Measurements from ENCODE around the gene ZFAND2A.
"Not testable (repeated sequence)": the region's sequence is repeated elsewhere in the genome, so short reads cannot be mapped to it uniquely, and the experiment has no call there.

ZFAND2A gene

GRCh38 chr7:1205742-1206141, 45.7 kb upstream of the ZFAND2A start:
- peak; percentile 65 for TF ChIP-seq KLF1 (tag by site-specific recombination; IDR thresholded peaks at IDR 0.05)
- TF ChIP-seq ZFHX2 (tag by site-specific recombination; conservative IDR thresholded peaks at IDR 0.05), result peak; percentile 55
- TF ChIP-seq EGR2 (tag by site-specific recombination; IDR thresholded peaks at IDR 0.05; ENCODE audit: low read depth), result peak; percentile 70
- not testable (repeated sequence) for H3K9me3 ChIP-seq (ENCODE audit: control insufficient read depth, insufficient read depth, low read depth, low read length); H3K4me3 ChIP-seq (ENCODE audit: low read depth, low read length); H3K4me1 ChIP-seq (ENCODE audit: control insufficient read depth, insufficient read depth, low read length); H3K36me3 ChIP-seq (ENCODE audit: control insufficient read depth in 2 of 2, insufficient read depth in 1 of 2, low read length in 2 of 2); H3K27ac ChIP-seq (ENCODE audit: extremely low read depth, low read depth, low read length)
- ChIA-PET CTCF (interaction anchor here (0.6 to 1.3 kb wide), 8 partner anchors 12 to 207 kb away, joined by 3 to 8 read pairs (median 3); no protein-coding TSS in a partner anchor), POLR2A (interaction anchor here (1.1 kb wide), 1 partner anchor 143 kb away, joined by 5 read pairs; no protein-coding TSS in a partner anchor)

GRCh38 chr7:1204460-1205140, 44.6 kb upstream of the ZFAND2A start:
- ChIA-PET POLR2A (interaction anchor here (0.6 kb wide), 1 partner anchor 172 kb away, joined by 3 read pairs; no protein-coding TSS in a partner anchor), CTCF (interaction anchor here (0.6 to 1.3 kb wide), 3 partner anchors 14 to 210 kb away, joined by 5 to 8 read pairs (median 5); no protein-coding TSS in a partner anchor)
- H3K27ac ChIP-seq (ENCODE audit: extremely low read depth, low read depth, low read length), result no peak overlapping the region
- TF ChIP-seq ZSCAN4 (tag by site-specific recombination; IDR thresholded peaks at IDR 0.05) (peak; percentile 33; the same call in 1 of the 2 replicates), EGR2 (tag by site-specific recombination; IDR thresholded peaks at IDR 0.05; ENCODE audit: low read depth) (no peak)
- no peaks in the 10 kb centered on the region for H3K9me3 ChIP-seq (ENCODE audit: control insufficient read depth, insufficient read depth, low read depth, low read length)
- no peaks in the 10 kb centered on the region for H3K36me3 ChIP-seq (ENCODE audit: control insufficient read depth in 2 of 2, insufficient read depth in 1 of 2, low read length in 2 of 2)
- H3K4me3 ChIP-seq (ENCODE audit: low read depth, low read length), result no peak overlapping the region
- H3K4me1 ChIP-seq (ENCODE audit: control insufficient read depth, insufficient read depth, low read length), result no peaks in the 10 kb centered on the region

- H3K9me3 ChIP-seq (ENCODE audit: control insufficient read depth, insufficient read depth, low read depth, low read length); H3K36me3 ChIP-seq (ENCODE audit: control insufficient read depth in 2 of 2, insufficient read depth in 1 of 2, low read length in 2 of 2); H3K4me1 ChIP-seq (ENCODE audit: control insufficient read depth, insufficient read depth, low read length); H3K4me3 ChIP-seq (ENCODE audit: low read depth, low read length); POLR2A ChIA-PET; H3K27ac ChIP-seq (ENCODE audit: extremely low read depth, low read depth, low read length): not testable (repeated sequence)
- TF ChIP-seq ZNF121 (tag by site-specific recombination; IDR thresholded peaks at IDR 0.05), result peak; percentile 76
- CTCF ChIA-PET, result interaction anchor here (0.9 kb wide), 1 partner anchor 225 kb away, joined by 3 read pairs; no protein-coding TSS in a partner anchor
These were observed 42.9 kb upstream of the ZFAND2A start for GRCh38 chr7:1202914-1203313.

GRCh38 chr7:1201916-1202315, 41.9 kb upstream of the ZFAND2A start:
- CTCF ChIA-PET, result no interaction called here
- Histone ChIP-seq H3K4me3 (ENCODE audit: low read depth, low read length) (no peak overlapping the region), H3K4me1 (ENCODE audit: control insufficient read depth, insufficient read depth, low read length) (no peaks in the 10 kb centered on the region), H3K36me3 (ENCODE audit: control insufficient read depth in 2 of 2, insufficient read depth in 1 of 2, low read length in 2 of 2) (no peaks in the 10 kb centered on the region), H3K9me3 (ENCODE audit: control insufficient read depth, insufficient read depth, low read depth, low read length) (no peaks in the 10 kb centered on the region), H3K27ac (ENCODE audit: extremely low read depth, low read depth, low read length) (no peak overlapping the region)
- POLR2A ChIA-PET, result no interaction called here
- TF ChIP-seq SALL2 (tag by site-specific recombination; IDR thresholded peaks at IDR 0.05; ENCODE audit: borderline replicate concordance) (no peak), ZSCAN30 (tag by site-specific recombination; IDR thresholded peaks at IDR 0.05) (no peak), ZNF518A (tag by site-specific recombination; conservative IDR thresholded peaks at IDR 0.05; ENCODE audit: low read depth) (no peak)
